Left renal cortex interstitium (tissue), 4 donors: Measurements from ENCODE around the gene FSTL5. TPM values are rescaled to one million over a fixed set of nuclear protein-coding genes. Genes with fewer than 3 reads are reported as not detected.

Experiments used
- DNase-seq, 4 donors: peaks; one replicate each; pipeline ENCODE4 v3.0.0-alpha.2; 2013; ENCODE audit warnings: low read depth in 4 of 4, low spot score in 2 of 4, missing footprints in 1 of 4
- polyA plus RNA-seq, 4 donors: library from polyadenylated mRNA; unstranded; fragments of 120-200 nt; gene quantifications; one replicate each; pipeline ENCODE4 v1.2.1, GENCODE V29; 2013; ENCODE audit not compliant: insufficient read length in 4 of 4

FSTL5 gene
- polyA plus RNA-seq, 4 donors = 2.2 to 3.5 (median 2.6) TPM

GRCh38 chr4:161519611-161520010, 644.2 kb downstream of the FSTL5 start:
- no peak for DNase-seq

GRCh38 chr4:161517941-161518340, 645.9 kb downstream of the FSTL5 start:
- DNase-seq = no peak

GRCh38 chr4:161505141-161505540, 658.7 kb downstream of the FSTL5 start:
- DNase-seq = no peak

- DNase-seq = no peak
Observed at GRCh38 chr4:161498155-161498554, 665.6 kb downstream of the FSTL5 start.

DNA sequence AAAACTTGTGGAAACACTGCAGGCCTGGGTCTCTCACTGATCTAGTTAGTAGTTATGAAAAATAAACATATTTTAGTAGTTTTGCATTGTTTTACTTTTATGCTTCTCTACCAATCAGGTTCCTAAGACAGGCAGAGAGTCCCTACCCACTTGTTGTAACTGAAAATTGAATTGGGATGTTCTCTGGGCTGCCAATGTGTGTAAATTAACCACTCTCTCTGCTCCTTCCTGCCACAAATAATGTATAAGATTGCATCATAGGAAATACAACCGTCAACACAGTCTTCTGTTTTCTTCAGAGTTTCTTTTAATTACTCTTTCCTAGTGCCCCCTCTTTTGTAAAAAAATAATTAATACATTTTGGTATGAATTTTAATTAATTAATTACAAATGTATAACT, 677.3 kb downstream of the FSTL5 start:
- DNase-seq = no peak

GRCh38 chr4:161466316-161466715, 697.5 kb downstream of the FSTL5 start:
- no peak for DNase-seq

GRCh38 chr4:161463436-161463835, 700.4 kb downstream of the FSTL5 start:
- no peak for DNase-seq

DNA sequence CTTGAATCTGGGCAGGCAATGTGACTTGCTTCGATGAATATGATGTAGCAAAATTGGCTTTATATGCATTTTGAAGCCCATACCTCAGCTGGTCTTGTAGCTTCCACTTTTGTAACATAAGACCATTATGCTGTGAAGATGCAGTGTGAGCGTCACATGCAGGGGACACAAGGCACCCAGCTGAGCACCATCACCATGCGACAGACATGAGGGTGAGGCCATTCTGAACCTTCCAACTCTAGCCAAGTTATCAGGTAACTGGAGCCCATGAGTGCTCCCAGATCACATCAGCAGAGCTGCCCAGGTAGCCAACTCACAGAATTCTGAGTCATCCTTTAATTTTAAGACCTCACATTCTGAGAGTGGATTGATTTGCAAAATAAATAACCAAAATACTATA, 705.9 kb downstream of the FSTL5 start:
- DNase-seq = no peak

DNA sequence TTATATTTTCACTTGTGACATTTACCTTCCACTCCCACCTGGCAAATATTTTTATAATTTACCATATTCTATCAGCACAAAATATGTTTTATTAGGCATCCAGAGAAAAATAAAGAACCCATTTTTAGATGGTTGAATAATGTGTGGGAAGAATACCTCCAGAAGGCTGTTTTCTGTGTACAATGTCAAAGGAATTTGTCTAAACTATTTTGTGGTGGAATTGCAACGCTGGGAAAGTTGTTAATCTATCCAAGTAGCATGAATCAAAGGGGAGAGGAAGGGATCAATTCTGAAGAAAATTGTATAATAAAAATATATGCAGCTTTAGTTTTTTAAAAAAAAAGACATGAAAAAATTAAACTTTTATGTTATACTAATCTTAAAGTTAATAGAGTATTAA, 706.5 kb downstream of the FSTL5 start:
- no peak for DNase-seq

DNA sequence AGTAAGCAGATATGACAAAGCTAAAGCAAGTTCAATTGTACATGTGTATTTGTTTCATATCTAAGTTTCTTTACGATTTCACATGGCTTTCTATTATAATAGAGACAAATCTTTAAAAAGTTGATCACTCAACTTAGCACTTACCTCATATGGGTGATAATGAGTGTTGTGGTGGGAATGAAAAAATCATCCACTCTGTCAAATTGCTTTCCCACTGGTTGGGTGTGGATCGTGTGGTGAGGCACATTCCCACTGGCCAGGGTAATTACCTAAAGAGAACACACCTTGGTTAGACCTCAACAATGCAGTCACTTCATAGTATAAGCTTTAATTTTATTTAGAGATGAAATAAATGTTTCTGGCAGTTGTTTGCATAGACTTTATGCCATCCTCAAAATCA, 708.9 kb downstream of the FSTL5 start:
- DNase-seq = no peak

DNA sequence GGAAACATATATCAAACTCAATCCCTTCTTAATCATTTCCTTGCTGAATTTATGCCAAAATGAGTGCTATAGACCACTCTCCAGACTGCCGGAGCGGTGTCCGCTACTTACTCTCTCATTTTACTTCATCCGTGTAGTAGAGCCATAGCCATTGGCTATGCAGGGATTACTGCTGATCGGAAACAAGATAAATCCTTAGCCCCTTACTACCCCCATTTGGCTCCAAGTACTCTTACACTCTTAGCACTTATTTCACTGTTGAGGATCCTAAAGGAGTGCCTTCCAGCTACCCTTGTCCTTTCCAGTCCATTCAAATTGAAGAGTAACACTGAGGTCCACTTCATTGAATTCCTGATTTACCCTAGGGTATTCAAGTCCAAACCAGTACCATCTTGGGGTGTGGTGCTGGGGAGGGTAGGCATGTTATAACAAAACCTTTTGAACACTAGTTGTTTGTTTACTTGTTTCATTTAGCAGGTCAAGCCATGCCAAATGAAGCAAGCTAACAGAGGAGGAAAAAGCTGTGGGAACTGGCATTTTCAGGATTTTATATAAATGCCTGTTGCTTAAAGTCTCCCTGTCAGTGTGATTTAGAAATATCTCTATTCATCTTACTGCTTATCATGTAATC, 715.1 kb downstream of the FSTL5 start:
- DNase-seq = no peak

GRCh38 chr4:161444626-161445025, 719.2 kb downstream of the FSTL5 start:
- DNase-seq = no peak

DNA sequence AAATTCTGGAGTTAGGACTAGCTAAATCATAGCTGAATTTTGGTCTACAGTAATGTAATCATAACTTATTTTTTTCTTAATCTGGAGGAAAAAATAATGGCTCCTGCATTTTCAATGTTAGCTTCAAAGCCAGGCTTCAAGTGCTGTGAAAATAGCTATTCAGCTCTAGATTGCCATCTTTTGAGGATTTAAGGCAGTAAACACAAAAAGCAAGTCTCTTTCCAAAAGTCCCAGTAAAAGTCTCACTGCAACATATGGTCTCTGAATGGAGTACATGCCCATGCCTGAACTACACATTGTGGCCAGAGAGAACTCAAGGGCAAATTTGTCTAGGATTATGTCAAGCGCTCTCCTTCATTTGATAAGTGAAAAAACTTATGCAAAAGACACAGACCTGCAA, 720.9 kb downstream of the FSTL5 start:
- no peak for DNase-seq

DNA sequence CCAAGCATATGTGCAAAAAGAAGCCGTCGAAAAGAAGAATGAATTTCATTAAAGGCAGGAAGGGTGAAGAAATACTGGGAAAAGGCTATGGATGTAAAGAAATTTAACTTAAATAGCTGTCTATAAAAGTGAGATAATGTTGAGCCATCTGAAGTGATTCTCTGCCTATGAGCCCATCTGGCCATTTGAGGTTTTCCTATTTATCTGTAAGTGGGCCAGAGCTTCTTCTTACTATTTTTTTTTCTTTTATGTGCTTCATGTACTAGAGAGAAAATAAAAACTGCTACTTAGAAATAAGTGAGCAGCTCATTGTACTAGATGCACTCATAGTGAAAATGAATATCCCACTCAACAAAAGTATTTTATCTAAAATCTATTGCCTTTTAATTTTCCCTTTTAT, 725.7 kb downstream of the FSTL5 start:
- DNase-seq = no peak

DNA sequence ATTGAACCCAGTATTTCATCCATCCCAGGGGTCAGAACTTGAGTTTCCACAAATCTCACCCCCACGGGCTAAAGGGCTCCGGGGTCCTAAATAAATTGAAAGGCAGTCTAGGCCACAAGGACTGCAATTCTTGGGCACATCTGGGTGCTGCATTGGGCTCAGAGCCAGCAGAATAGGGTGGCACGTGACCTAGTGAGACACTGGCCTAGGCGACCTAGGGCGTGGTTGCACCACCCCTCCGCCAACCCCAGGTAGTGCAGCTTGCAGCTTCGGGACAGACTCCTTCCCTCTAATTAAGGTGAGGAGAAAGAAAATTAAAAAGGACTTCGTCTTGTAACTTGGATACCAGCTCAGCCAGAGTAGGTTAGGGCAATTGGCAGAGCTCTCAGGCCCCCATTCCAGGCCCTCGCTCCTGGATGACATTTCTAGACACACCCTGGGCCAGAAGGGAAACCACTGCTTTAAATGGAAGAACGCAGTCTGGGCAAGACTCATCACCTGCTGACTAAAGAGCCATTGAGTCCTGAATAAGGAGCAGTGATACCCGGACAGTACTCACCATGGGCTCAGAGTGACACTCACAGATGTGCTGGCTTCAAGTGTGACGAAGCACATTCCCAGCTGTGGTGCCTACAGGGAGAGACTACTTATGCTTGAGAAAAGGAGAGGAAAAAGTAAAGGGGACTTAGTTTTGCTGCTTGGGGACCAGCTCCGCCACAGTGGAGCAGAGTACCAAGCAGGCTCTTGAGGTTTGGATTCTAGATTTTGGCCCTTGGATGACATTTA, 735.4 kb downstream of the FSTL5 start:
- no peak for DNase-seq

GRCh38 chr4:161419822-161420221, 744.0 kb downstream of the FSTL5 start:
- peak in 2 of 4 donors; percentile 7 to 17 for DNase-seq

- no peak for DNase-seq
Observed at GRCh38 chr4:161411901-161412300, 751.9 kb downstream of the FSTL5 start.

DNA sequence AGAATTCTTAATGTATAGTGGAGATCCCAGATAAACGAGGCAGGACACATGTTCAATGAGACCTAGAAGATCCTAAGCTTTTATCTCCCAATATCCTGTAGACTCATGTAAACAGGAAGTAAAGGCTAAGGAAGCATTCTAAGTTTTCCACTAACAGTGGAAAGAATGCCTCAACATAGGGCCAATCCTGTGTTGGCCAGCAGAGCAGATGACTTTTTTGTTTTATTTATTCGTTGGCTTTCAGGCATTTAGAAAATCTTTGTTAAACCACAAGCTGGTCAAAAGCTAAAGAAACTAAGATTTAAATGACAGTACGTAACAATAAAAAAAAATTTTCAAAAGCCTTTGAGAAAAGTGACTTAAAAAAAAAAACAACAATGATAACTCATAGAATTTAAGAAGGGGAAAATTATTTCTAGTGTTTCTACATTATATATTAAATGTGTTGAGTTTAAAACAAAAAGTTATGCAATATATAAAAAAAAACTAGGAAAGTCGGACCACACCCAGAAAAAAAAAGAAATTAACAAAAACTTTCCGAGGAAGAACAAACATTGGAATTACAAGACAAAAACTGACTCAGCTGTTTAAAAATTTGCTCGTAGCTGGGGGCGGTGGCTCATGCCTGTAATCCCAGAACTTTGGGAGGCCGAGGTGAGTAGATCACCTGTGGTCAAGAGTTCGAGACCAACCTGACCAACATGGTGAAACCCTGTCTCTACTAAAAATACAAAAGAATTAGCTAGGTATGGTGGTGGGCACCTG, 759.3 kb downstream of the FSTL5 start:
- DNase-seq = no peak

- DNase-seq = no peak
Observed at GRCh38 chr4:161403781-161404180, 760.0 kb downstream of the FSTL5 start.

DNA sequence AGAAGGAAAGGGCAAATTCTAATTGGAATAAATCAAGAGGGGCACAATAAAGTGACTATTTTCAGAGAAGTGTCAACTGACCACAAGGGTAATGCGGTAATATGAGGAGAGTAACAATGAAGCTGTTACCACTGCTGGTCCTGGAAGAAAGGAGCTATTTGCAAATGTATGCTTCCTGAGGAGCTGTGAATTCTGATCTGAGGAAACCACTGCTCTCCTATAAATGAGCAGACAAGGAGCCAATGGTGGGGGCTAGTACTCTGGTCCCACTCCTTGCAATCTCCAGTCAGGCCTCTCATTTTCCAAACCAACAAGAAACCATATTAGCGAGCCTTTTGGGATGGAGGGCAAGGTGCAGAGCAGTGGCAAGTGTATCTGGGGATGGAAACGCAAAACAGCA, 770.2 kb downstream of the FSTL5 start:
- DNase-seq = no peak

GRCh38 chr4:161382655-161383054, 781.1 kb downstream of the FSTL5 start:
- no peak for DNase-seq

DNA sequence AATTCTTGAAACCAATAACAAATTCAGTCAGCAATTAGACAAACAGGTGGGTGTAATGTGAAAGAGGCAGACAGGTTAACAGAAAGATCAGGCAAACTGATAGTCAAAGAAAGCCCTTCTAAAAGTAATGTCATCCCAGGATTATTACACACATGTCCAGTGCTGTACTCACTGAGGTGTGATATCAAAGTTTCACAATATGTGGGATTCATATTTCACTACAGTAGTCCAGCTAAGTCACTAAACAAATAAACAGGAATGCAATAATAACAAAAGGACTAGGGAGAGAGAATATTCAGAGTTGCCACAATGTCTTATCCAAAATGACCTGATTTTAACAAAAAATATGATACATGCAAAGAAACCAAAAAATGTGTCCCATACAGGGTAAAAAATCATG, 787.5 kb downstream of the FSTL5 start:
- no peak for DNase-seq
